ENCODE results near the gene PLIN5. TPM values are rescaled to one million over a fixed set of nuclear protein-coding genes. Genes with fewer than 3 reads are reported as not detected.
"Not testable (repeated sequence)": the region's sequence is repeated elsewhere in the genome, so short reads cannot be mapped to it uniquely, and the experiment has no call there.

The PLIN5 gene
- total RNA-seq, 2 experiments from 2014 or later, result 0.27 TPM; not detected in 1

DNA sequence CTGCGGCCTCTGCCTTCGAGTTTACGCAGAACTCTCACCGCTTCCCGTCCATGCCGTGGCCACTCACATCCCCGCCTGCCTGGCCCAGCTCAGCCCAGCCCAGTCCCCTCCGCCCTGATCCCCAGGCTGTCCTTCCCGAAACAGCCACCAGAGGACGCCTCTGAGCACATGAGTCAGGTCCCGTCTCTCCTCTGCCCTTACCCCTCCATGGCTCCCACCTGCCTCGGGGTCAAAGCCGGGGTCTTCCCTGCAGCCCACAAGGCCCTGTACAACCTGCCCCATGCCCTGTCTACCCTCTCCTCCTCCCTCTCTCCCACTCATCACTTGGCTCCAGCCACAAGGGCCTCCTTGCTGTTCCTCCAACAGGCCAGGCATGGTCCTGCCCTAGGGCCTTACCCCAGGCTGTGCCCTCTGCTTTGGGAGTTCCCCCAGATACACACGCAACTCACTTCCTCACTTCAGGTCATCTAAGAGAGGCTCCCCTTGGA is 32.6 kb upstream of the PLIN5 start:
- no peaks in the 10 kb centered on the region for H3K4me1 Mint-ChIP-seq (ENCODE audit: low read depth)
- TF ChIP-seq, protein P1, sequence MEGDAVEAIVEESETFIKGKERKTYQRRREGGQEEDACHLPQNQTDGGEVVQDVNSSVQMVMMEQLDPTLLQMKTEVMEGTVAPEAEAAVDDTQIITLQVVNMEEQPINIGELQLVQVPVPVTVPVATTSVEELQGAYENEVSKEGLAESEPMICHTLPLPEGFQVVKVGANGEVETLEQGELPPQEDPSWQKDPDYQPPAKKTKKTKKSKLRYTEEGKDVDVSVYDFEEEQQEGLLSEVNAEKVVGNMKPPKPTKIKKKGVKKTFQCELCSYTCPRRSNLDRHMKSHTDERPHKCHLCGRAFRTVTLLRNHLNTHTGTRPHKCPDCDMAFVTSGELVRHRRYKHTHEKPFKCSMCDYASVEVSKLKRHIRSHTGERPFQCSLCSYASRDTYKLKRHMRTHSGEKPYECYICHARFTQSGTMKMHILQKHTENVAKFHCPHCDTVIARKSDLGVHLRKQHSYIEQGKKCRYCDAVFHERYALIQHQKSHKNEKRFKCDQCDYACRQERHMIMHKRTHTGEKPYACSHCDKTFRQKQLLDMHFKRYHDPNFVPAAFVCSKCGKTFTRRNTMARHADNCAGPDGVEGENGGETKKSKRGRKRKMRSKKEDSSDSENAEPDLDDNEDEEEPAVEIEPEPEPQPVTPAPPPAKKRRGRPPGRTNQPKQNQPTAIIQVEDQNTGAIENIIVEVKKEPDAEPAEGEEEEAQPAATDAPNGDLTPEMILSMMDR (IDR thresholded peaks at IDR 0.05), result peak; percentile 83
- no peak overlapping the region for H3K27ac Mint-ChIP-seq
- CTCF ChIA-PET, result interaction anchor here (0.8 to 6.4 kb wide), 16 partner anchors 9 to 242 kb away, joined by 3 to 80 read pairs (median 4); partner anchors contain the start of gene FEM1A
- H3K4me3 Mint-ChIP-seq, result no peak overlapping the region
- no peaks in the 10 kb centered on the region for H3K27me3 Mint-ChIP-seq
- no peaks in the 10 kb centered on the region for H3K36me3 Mint-ChIP-seq (ENCODE audit: low read depth)
- no peaks in the 10 kb centered on the region for H3K9me3 Mint-ChIP-seq
- DNase-seq (peak; percentile 82), ATAC-seq (peak; percentile 96)
- POLR2A ChIA-PET, result no interaction called here
- intact Hi-C loops (cut with micrococcal nuclease), result no loop called here

DNA sequence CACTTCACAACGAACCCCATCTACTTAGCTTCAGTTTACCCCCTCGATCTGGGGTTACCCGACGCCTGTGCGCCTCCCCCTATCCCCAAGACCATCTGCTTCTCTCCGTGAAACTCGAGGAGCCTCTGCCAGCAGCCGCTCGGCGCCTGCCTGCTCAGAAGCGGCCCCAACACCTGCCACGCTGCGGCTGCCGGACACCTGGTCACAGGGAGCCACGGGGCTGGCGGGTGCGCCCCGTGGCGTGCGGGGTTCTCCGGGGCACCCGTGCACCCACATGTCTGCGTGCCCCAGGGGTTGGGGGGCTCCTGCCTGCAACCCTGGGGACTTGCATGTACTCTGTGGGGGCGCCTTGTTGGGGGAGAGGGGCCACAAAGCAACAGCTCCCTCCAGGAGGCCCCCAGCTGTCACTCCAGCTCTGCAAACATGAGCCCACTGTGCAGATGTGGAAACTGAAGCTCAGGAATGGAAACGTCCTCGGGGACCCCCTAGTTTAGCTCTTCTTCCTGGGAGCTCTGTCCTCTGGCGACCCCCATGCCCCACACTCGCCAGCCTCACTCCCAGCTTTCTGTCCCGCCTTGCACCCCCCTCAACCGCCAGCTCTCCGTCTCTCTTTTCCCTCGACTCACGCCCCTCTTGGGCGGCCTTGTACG is 31.5 kb upstream of the PLIN5 start:
- TF ChIP-seq, protein P1 (IDR thresholded peaks at IDR 0.05), result no peak
- ChIA-PET CTCF (interaction anchor here (0.8 to 6.4 kb wide), 16 partner anchors 8 to 225 kb away, joined by 3 to 80 read pairs (median 4); partner anchors contain the start of gene FEM1A), POLR2A (interaction anchor here (0.6 kb wide), 1 partner anchor 31 kb away, joined by 3 read pairs; the partner anchor contains the start of gene PLIN5)
- no peaks in the 10 kb centered on the region for H3K36me3 Mint-ChIP-seq (ENCODE audit: low read depth)
- intact Hi-C loops (cut with micrococcal nuclease), result no loop called here
- H3K4me3 Mint-ChIP-seq, result no peak overlapping the region
- ATAC-seq, result no peak
- DNase-seq, result no peak
- no peak overlapping the region for H3K27ac Mint-ChIP-seq
- no peaks in the 10 kb centered on the region for H3K4me1 Mint-ChIP-seq (ENCODE audit: low read depth)
- H3K27me3 Mint-ChIP-seq, result no peaks in the 10 kb centered on the region
- H3K9me3 Mint-ChIP-seq, result no peaks in the 10 kb centered on the region

DNA sequence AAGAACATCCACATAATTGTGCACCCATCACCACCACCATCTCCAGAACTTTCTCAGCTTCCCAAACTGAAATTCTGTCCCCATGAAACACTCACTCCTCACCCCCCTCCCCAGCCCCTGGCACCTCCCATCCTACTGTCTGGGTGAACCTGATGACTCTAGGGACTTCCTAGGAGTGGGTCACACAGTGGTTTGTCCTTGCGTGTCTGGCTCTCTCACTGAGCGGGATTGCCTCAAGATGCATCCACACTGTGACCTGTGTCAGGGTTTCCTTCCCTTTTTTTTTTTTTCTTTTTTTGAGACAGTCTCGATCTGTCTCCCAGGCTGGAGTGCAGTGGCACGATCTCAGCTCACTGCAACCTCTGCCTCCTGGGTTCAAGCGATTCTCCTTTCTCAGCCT is 28.5 kb upstream of the PLIN5 start:
- ATAC-seq; H3K36me3 Mint-ChIP-seq (ENCODE audit: low read depth); H3K4me1 Mint-ChIP-seq (ENCODE audit: low read depth); H3K27me3 Mint-ChIP-seq; H3K4me3 Mint-ChIP-seq; intact Hi-C loops (cut with micrococcal nuclease); POLR2A ChIA-PET; H3K27ac Mint-ChIP-seq; CTCF ChIA-PET; H3K9me3 Mint-ChIP-seq; DNase-seq: not testable (repeated sequence)

DNA sequence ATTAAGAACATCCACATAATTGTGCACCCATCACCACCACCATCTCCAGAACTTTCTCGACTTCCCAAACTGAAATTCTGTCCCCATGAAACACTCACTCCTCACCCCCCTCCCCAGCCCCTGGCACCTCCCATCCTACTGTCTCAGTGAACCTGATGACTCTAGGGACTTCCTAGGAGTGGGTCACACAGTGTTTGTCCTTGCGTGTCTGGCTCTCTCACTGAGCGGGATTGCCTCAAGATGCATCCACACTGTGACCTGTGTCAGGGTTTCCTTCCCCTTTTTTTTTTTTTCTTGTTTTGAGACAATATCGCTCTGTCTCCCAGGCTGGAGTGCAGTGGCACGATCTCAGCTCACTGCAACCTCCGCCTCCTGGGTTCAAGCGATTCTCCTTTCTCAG is 27.1 kb upstream of the PLIN5 start:
- H3K36me3 Mint-ChIP-seq (ENCODE audit: low read depth); H3K4me3 Mint-ChIP-seq; ATAC-seq; H3K4me1 Mint-ChIP-seq (ENCODE audit: low read depth); H3K27ac Mint-ChIP-seq; DNase-seq; H3K27me3 Mint-ChIP-seq; H3K9me3 Mint-ChIP-seq; intact Hi-C loops (cut with micrococcal nuclease); CTCF ChIA-PET: not testable (repeated sequence)
- POLR2A ChIA-PET, result interaction anchor here (0.6 kb wide), 1 partner anchor 461 kb away, joined by 3 read pairs; no protein-coding TSS in a partner anchor

DNA sequence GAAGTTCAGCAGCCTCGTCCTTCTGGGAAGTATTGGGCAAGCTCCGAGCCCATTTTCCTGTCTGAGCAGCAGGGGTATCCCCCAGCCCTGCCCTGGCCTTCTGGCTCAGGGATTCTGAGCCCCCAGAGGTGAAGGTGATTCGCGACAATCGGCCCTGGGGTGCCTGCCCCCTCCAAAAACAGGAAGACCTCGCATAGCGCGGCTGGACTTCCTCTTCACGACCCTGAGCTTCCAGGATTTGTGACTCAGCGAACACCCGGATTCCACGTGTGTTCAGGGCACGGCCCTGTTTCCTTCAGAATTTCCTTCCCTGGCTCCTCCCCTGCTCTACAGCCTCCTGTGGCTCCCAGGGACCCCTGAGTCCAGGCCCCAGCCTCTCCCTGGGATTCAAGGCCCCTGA is 24.5 kb upstream of the PLIN5 start, which contains the start of gene SEMA6B:
Gene SEMA6B, minus strand, starts transcription at position 116 of the 400 bp plus-strand sequence. CDS start 1,227 bp downstream, outside the sequence.
- H3K36me3 Mint-ChIP-seq (ENCODE audit: low read depth), result no peaks in the 10 kb centered on the region
- H3K27me3 Mint-ChIP-seq, result peaks cover 2% of the 10 kb centered on the region
- intact Hi-C loops (cut with micrococcal nuclease), result no loop called here
- DNase-seq (no peak), ATAC-seq (no peak)
- H3K4me3 Mint-ChIP-seq, result no peak within 1 kb of the TSS
- no peaks in the 10 kb centered on the region for H3K4me1 Mint-ChIP-seq (ENCODE audit: low read depth)
- POLR2A ChIA-PET, result no interaction called here
- no peaks in the 10 kb centered on the region for H3K9me3 Mint-ChIP-seq
- H3K27ac Mint-ChIP-seq, result no peak within 1 kb of the TSS
- CTCF ChIA-PET, result interaction anchor here (0.8 to 2.0 kb wide), 10 partner anchors 7 to 77 kb away, joined by 3 to 8 read pairs (median 4); partner anchors contain the start of gene PLIN5
- TF ChIP-seq, protein P1 (IDR thresholded peaks at IDR 0.05), result no peak
